Activated B cell treated with CpG ODN at 0.5 μM for 24 hours (primary cell): ENCODE results near the gene ZNF23. TPM values are rescaled to one million over a fixed set of nuclear protein-coding genes. Genes with fewer than 3 reads are reported as not detected.
A peak's percentile ranks its signal among the peaks of the same experiment; 100 is the strongest.

Experiments
- ATAC-seq: fragments of 200-7000 bp; cut with Tn5 transposase; one replicate; pipeline ENCODE4 v1.10.0; 2021; ENCODE audit warnings: low read depth, mild to moderate bottlenecking, moderate library complexity
- CTCF ChIA-PET: fragments of 350-600 bp; sonication (Branson Sonifier 250); formaldehyde crosslinking; loops from one replicate; lab custom pipeline; 2021; ENCODE audit warnings: antibody characterized with exemption; lab: Charles Lee
- POLR2A ChIA-PET: fragments of 350-600 bp; sonication (Branson Sonifier 250); formaldehyde crosslinking; loops from one replicate; lab custom pipeline; 2021; ENCODE audit warnings: antibody characterized with exemption; lab: Charles Lee
- DNase-seq: peaks from one replicate; pipeline ENCODE4 v3.0.0; 2022
- H3K27ac Mint-ChIP-seq: one replicate; pipeline ENCODE4 v1.8.0; 2020; ENCODE audit warnings: mixed read lengths
- H3K27me3 Mint-ChIP-seq: one replicate; pipeline ENCODE4 v1.8.0; 2021; ENCODE audit warnings: mixed read lengths
- H3K36me3 Mint-ChIP-seq: one replicate; pipeline ENCODE4 v1.8.0; 2021; ENCODE audit warnings: low read depth, mixed read lengths
- H3K4me1 Mint-ChIP-seq: one replicate; pipeline ENCODE4 v1.8.0; 2021; ENCODE audit warnings: mixed read lengths
- H3K4me3 Mint-ChIP-seq: one replicate; pipeline ENCODE4 v1.8.0; 2020; ENCODE audit warnings: mild to moderate bottlenecking, mixed read lengths
- H3K9me3 Mint-ChIP-seq: one replicate; pipeline ENCODE4 v1.8.0; 2020; ENCODE audit warnings: mixed read lengths
- CTCF ChIP-seq: fragments of 200-600 bp; IDR thresholded peaks from one replicate; pipeline ENCODE4 v1.8.0; 2022; ENCODE audit warnings: antibody characterized with exemption, mild to moderate bottlenecking
- intact Hi-C: fragments of 100-400 bp; cut with micrococcal nuclease; formaldehyde crosslinking; loops from one replicate; pipeline ENCODE4 v1.15.1; 2024
- total RNA-seq: library from RNA; stranded (reverse); gene quantifications from 2 replicates; pipeline ENCODE4 v1.2.3, GENCODE V29; 2022

The ZNF23 gene
- total RNA-seq, 1 donor from 2014 or later, result 13.3 TPM

- H3K27ac Mint-ChIP-seq, result no peak overlapping the region
- POLR2A ChIA-PET, result no interaction called here
These were observed 38.9 kb upstream of the ZNF23 start for GRCh38 chr16:71500964-71501363.

GRCh38 chr16:71499775-71500364, 37.8 kb upstream of the ZNF23 start:
- ChIA-PET POLR2A (interaction anchor here (0.8 to 1.1 kb wide), 2 partner anchors 38 to 89 kb away, joined by 3 read pairs; partner anchors contain the start of gene ZNF23), CTCF (interaction anchor here (1.0 to 6.0 kb wide), 19 partner anchors 9 to 728 kb away, joined by 3 to 135 read pairs (median 4); partner anchors contain the start of genes CALB2, ZNF19 and ZNF23)
- DNase-seq (no peak), ATAC-seq (peak; percentile 81)
- no peaks in the 10 kb centered on the region for H3K9me3 Mint-ChIP-seq
- no peak for TF ChIP-seq CTCF
- intact Hi-C loops, result loop anchor here (1.0 to 5.0 kb wide), 3 partner anchors 38 to 111 kb away; partner anchors contain the start of gene ZNF23
- no peaks in the 10 kb centered on the region for H3K4me1 Mint-ChIP-seq
- no peak overlapping the region for H3K4me3 Mint-ChIP-seq
- H3K27me3 Mint-ChIP-seq, result peaks cover 24% of the 10 kb centered on the region
- H3K36me3 Mint-ChIP-seq, result no peaks in the 10 kb centered on the region
- H3K27ac Mint-ChIP-seq, result no peak overlapping the region

More at GRCh38 chr16:71500964-71501363, 38.9 kb upstream of the ZNF23 start:
- CTCF ChIA-PET, result interaction anchor here (0.6 to 6.0 kb wide), 7 partner anchors 22 to 142 kb away, joined by 3 to 135 read pairs (median 4); no protein-coding TSS in a partner anchor
- no peaks in the 10 kb centered on the region for H3K9me3 Mint-ChIP-seq
- H3K36me3 Mint-ChIP-seq, result no peaks in the 10 kb centered on the region
- ATAC-seq, result no peak
- DNase-seq, result no peak
- no peak overlapping the region for H3K4me3 Mint-ChIP-seq
- no peaks in the 10 kb centered on the region for H3K4me1 Mint-ChIP-seq
- peaks cover 26% of the 10 kb centered on the region for H3K27me3 Mint-ChIP-seq
- intact Hi-C loops, result no loop called here
- no peak for TF ChIP-seq CTCF

GRCh38 chr16:71498031-71498430, 36.0 kb upstream of the ZNF23 start:
- ATAC-seq (no peak), DNase-seq (no peak)
- Mint-ChIP-seq H3K4me3 (no peak overlapping the region), H3K27me3 (peaks cover 19% of the 10 kb centered on the region), H3K36me3 (no peaks in the 10 kb centered on the region), H3K27ac (no peak overlapping the region), H3K9me3 (no peaks in the 10 kb centered on the region), H3K4me1 (no peaks in the 10 kb centered on the region)
- TF ChIP-seq CTCF, result no peak
- ChIA-PET POLR2A (no interaction called here), CTCF (interaction anchor here (2.2 to 6.0 kb wide), 3 partner anchors 36 to 113 kb away, joined by 15 to 135 read pairs (median 54); partner anchors contain the start of gene ZNF23)
- intact Hi-C loops, result loop anchor here (5.0 kb wide), 1 partner anchor 36 kb away; the partner anchor contains the start of gene ZNF23

GRCh38 chr16:71493213-71493612, 31.2 kb upstream of the ZNF23 start:
- Mint-ChIP-seq H3K9me3 (no peaks in the 10 kb centered on the region), H3K27me3 (peaks cover 9% of the 10 kb centered on the region), H3K4me3 (no peak overlapping the region), H3K36me3 (no peaks in the 10 kb centered on the region), H3K27ac (no peak overlapping the region), H3K4me1 (no peaks in the 10 kb centered on the region)
- intact Hi-C loops, result no loop called here
- ATAC-seq (no peak), DNase-seq (no peak)
- CTCF ChIA-PET, result no interaction called here
- POLR2A ChIA-PET, result no interaction called here
- no peak for TF ChIP-seq CTCF

GRCh38 chr16:71492786-71493185, 30.7 kb upstream of the ZNF23 start:
- Mint-ChIP-seq H3K27me3 (peaks cover 8% of the 10 kb centered on the region), H3K4me1 (no peaks in the 10 kb centered on the region), H3K36me3 (no peaks in the 10 kb centered on the region), H3K4me3 (no peak overlapping the region), H3K27ac (no peak overlapping the region), H3K9me3 (no peaks in the 10 kb centered on the region)
- TF ChIP-seq CTCF, result no peak
- ATAC-seq (no peak), DNase-seq (no peak)
- intact Hi-C loops, result no loop called here
- ChIA-PET POLR2A (no interaction called here), CTCF (no interaction called here)
